ENCODE data around the gene BEND7.

BEND7 gene

DNA sequence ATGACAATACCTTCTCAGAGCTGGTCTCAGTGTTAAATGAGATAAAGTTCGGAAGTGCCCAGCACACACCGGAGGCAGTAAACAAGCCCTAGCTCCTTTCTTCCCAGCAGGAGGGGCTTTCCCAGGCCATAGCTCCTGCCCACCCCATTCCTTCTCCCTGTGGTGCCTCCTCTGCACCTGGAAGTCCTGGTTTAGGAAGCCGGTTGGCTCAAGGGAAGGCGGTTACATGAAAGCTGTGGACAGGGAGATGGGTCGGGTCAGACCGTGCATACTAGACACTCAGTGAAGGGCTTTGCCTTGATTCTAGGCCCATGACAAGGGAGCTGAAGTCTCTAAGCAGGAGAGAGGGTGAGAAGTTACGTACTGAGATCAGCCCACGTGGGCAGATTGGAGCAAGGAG lies 8.6 kb downstream of the BEND7 start:
- DNase-seq: no peak

DNA sequence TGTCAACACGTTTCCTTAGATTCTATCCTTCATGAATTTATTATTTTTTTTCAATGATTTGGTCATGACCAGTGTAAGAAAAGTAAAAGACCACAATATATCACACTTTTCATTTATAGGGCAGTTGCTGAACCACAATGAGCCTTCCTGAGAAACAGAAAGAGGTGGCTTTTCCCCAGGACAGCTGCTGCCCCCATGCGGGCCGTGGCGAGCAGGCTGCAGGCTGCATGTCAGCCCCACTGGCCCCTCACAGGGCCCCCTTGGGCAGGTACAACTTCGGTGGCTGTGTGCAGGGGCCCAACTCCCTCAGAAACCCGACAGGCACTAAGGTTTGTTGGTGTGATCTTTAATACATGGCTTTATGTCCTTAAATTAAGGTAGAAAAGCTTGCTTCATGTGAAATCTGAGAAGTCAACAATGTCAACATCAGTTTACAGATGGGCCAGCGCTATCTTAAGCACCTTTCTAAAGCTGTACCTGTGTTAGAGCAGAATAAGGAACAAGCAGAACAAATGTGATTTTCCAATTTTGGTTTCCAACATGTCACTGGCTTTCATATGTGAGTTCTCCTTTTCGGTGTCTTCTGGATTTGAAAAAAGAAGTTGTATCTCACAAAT lies 10.6 kb downstream of the BEND7 start:
- DNase-seq: no peak

DNA sequence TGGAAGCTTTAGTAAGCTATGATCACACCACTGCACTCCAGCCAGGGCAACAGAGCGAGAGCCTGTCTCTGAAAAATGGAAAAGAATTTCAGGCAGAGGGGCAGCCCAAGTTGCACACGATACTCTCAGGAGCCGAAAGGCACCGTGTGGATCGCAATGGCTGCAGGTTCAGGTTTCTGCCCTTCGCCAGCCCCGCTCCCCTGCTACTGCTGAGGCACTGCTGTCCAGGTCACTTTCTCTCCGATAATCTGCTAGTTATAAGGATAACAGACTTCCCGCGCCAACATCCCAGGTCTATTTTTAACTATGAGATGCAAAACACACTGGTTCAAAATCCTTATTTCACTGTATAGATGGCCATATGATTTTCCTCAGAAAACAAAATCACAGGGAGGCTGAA lies 11.1 kb downstream of the BEND7 start:
- no peak for DNase-seq

DNA sequence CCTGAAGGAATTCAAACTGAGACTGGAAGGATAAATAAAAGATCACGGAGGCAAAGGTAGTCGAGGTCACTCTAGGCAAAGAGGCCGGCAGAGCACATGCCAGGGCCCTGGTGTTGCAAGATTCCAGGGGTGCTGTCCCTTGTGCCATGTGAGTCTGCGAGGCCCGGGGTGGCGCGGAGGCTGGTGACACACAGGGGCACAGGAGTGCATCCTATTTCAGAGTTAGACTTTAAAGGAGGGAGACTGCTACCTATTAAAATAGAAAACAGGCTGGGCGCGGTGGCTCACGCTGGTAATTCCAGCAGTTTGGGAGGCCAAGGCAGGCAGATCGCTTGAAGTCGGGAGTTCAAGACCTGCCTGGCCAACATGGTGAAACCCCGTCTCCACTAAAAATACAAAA lies 12.6 kb downstream of the BEND7 start:
- DNase-seq: no peak

DNA sequence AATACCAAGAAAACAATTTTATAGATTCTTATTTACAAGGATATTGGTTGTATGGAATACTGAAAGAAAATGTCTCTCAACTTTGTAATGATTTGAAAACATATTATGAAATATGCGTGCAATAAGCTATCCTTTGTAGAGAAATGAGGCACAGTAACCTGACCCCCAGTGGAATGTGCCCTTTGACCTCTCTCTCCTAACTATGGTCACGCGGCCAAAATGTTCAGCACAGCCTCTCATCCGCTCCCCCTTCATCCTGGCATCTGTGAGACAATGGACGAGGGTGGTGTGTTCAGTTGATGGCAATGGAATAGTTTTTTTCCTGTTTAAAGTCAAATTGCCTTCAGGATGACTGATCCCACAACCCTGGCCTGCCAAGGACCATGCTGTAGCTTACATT lies 13.3 kb downstream of the BEND7 start:
- no peak for DNase-seq

DNA sequence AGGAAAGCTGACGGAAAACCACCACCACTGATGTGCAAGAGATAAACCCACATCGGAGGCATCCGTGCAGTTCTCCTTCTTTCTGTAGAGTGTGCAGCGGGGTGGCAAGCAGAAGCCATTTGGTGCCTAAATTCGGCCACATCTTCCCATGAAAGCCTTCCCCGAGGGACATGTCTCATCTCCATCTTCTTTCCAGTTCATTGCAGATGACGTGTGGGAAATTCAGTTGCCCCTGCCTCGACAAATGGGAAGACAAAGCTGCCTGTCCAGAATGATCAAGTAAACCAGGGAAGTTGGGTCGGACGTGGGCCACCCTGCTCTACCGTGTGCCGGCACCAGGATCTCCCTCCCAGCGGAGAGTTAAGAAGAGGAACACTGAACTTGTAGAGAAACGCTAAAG lies 14.5 kb downstream of the BEND7 start:
- no peak for DNase-seq

DNA sequence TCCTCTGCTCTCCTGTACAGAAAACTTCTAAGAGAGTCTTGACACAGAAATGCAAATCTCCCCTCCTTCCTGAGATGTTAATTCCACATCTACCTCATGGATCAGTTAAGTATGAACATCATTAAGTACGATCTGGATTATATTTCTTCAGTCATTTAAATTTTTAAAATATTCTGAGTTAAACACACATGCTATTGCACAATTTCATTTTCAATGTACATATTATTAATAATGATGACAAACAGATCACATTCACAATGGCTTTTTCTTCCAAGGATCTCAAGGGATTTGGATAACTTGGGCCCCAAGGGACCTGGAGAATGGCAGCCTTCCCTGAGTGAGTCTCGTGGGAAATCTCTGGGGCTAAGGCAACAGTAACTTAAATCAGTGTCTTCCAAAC lies 16.2 kb downstream of the BEND7 start:
- no peak for DNase-seq

DNA sequence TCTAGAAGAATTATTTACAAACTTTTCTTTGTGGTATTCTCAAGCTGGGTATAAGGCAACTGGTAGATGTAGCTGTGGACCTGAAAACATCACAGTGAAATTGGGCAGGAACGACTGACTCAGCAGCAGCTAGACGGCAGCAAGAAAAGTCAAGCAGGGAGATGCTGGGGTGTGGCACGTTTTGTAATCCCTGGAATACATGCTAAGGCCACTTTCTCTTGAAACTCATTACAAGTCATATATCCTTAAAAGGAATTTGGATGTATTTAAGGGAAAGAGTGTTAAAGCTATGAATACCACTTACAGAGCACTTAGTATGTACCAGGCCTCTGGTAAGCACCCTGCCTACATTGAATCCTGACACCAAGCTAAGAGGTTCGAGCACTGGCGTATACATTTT lies 17.4 kb downstream of the BEND7 start:
- no peak for DNase-seq

DNA sequence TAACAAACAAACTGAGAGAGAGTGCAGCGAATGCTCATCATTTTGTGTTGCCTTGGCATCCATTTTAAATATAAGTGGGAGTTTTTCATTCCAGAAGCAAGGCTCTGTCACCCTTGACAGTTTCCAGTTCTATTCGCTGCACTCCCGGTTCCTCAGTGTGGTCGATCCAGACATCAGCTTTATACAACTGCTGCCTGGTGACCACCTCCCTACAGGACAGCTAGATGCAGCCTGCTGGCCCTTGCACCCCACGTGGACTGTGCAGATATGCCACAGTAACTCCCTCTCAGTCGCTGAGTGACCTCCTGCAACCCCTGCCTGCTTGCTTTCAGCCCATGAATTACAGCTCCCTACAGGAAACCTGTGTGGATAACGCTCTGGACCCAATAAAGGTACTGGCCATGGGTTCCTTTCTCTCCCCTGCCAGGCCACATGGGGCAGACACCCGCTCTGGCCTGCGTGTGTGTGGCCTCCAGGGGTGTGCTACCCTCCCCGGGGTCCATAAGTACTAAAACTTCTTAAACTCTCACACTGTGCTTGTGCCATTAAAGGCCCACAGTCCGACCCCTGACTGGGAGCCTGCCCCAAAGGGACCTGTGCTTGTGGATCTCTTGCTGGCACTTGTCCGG lies 23.6 kb downstream of the BEND7 start:
- DNase-seq: no peak

DNA sequence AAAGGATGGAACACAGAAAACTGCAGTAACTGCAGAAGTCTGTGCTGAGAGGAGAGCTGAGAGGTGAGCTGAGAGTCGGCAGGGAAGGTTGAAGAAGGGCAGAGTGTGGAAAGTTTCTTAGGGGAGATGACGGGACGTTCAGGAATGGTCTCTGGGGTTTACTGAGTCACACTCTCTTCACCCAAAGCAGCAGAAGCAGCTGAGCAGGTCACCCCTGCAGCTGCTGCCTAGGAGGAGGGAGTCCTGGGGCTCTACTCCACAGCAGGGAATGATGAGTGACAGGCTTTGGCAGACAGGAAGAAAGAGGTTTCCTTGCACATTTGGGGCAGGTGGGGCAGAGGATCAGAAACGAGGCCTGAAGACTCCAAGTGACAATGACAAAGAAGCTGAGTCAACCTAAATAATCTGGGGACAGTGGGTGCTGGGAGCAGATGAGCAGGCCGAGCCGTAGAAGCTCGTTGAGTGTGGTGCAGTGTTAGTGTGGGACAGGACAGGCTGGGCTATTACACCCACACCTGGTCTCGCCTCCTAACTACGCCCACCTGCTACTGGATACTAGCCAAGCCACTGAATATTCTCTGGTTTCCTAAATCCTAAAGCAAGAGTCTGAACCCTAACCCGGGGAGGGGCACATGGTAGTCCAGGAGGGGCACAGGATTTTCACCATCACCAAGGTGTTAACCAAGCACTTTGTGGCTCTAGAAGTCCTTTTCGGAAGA lies 24.9 kb downstream of the BEND7 start:
- DNase-seq: no peak

DNA sequence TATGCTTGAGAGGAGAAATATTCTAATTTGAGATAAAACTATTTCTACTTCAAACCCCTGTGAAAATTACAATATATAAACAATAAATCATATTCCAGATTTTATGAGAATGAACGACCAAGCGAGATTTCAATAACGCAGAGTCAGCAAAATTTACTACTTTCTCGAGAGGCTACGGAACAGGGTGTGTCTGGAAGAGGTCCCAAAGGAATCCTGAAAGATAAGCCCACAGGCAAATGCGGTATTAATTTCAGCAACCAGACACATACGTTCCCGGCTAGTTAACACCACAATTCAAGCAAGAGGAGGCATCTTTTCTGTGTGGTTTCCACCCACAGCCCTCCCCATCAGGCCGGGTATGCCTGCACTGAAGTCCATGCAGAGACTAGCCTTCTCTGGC lies 26.4 kb downstream of the BEND7 start:
- DNase-seq: no peak

DNA sequence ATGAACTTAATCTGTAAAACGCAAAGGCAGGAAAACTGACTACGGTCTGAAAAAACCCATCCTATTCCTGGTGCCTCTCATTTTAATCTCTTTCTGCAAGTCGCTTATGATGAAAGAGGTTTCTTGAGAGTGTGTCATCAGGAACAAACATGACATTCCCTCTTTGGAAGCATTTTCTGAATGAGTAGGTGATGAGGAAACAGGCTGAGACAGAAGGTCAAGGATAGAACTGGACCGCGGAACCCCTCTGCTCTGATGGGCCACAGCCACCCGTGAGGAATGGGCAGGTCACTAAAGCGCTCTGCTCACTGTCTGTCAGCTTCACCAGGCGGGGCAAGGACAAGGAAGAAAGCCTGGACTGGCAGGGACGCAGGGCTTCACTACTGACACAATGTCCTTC lies 28.6 kb downstream of the BEND7 start:
- no peak for DNase-seq

DNA sequence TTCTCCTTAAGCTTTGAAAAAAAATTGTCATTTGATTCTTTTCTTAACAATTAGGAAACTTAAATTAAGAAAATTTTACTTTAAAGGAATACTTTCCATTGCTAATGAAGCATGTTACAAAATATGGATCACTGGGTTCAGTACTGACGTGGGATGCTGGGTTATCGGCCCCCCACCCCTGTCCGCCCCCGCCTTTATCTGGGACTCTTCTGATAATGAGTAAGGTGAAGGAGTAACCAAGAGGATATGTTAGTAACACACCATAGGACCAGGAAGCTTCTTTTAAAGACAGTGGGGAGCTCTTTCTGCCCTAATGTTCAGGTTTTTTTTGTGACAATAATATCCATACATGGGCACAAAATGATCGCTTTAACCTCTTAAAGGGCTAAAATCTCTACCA lies 29.7 kb downstream of the BEND7 start:
- no peak for DNase-seq

DNA sequence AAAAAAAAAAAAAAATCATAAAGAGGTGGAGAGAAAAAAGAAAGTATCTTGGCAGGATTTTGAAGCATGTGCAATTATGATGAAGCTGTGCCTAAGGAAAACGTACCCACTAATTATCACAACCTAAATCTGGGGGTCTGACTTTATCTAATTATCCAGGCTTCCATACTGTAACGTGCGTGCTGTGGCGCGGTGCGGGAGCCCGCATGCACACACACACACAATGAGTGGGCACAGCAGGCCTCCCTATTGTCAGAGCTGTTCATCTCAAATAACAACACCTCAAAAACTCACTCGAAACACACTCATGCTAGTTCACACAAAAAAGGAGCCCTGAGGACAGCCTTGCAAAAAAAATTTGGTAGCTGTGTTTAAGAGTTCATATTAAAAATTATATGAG lies 31.9 kb downstream of the BEND7 start:
- DNase-seq: no peak

DNA sequence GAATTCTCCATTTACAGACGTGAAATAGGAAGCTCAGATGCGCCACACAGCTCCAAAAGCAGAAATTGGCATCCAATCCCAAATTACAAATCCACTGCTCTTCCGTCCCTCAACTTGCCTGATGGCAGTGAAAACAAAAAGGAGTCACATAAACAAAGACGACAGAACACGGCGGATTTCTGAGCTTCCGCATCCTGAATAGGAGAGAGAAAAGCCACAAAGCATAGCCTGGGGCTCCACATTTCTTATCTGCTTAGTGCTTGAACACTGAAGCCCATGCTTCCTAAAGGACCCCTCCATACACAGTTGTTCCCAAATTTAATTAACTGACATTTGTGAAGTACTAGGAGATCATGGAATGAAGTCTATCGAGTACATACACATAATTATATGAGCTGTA lies 32.6 kb downstream of the BEND7 start:
- DNase-seq: no peak

DNA sequence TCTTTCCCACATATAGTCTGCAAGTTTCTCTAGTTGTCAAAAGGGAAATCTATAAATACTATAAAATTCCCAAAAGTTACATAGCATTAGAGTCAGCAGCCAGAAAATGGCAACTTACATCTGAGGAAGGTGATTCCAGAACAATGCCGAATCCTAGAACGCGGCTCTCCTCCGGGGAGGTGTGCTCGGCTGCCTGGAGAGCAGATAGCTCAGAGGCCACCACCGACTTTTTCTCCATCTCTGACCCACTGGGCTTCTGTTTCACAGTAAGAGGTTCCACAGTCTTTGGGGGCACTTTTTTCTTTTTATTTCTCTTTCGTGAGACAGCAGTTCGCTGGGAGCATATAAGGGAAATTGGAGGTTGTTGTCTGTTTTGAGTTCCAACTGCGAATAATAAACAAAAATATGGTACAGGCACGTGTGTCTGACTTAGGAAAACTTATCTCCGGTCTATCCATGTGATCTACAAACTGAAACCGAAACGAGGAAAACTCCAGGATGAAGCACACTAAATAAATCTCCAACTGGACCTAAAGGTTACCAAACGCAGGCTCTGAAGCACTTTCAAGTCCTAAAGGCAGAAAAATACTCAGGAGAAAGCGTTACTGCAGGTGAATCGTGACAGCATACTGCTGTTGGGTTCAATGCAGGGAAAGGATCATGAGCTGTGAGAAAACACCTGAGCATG lies 36.2 kb downstream of the BEND7 start:
- DNase-seq: no peak

DNA sequence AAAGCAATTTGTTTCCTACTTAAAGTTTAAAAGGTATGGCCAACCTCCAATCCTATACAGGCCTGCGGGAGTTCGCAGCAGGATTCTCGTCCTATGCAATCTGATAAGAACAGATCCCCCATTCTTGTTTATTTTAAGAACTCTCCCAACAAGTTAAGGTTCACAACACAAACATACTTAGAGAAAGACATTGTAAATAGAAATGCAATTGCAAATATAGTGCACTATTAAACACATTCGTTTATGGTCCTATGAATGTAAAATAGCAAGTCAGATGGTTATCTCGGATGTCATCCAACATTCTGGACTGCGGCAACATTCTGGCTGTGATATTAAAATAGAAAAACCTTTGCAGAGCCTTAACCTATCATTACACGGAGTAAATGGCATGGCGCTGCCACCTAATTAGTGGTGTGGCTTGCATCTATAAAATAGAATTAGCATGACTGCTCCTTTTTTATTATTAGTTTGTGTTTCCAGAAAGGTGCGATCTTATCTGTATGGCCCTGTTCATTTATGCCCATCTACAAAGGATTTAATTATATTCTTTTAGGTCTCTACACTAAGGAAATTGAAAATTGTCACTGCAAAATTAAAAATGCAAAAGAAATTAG lies 37.0 kb downstream of the BEND7 start:
- no peak for DNase-seq

DNA sequence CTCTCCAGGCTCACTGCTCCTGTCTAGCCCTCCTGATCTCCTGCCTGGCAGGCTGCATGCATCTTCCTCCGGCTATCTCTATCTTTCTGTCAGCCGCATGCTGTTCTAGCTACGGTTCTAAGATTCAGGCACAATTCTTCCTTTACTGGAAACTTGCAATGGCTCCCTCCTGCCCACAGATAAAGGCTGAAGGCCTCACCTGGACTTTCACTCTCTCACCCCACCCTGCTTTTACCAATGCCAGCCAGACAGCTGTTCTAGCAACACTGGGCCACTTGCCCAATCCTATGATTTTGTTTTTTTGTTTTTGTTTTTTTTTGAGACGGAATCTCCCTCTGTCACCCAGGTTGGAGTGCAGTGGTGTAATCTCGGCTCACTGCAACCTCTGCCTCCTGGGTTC lies 38.3 kb downstream of the BEND7 start:
- no peak for DNase-seq

DNA sequence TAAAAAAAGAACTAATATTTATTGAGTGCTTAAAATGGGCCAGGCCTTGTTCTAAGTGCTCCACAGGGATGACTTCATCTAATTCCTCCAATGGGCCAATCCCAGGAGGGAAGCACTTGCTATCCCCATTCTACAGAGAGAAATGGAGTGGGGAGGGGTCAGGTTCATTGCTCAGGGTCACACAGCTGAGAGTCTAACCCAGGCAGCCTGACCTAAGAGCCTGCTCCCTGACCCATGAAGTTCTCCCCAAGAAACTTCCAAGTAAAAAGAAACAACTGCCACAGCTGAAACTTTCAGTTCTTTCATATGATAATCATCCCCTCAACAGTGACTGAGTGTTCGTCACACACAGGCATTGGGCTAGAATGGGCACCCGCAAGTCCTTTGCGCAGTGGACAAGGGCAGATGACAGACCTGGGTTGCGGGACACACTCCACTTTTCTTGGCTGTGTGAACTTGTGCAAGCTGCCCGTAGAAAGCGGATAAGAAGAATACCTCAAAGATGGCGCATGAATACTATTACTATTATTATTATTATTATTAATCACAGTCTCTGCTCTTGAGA lies 39.7 kb downstream of the BEND7 start:
- DNase-seq: no peak

DNA sequence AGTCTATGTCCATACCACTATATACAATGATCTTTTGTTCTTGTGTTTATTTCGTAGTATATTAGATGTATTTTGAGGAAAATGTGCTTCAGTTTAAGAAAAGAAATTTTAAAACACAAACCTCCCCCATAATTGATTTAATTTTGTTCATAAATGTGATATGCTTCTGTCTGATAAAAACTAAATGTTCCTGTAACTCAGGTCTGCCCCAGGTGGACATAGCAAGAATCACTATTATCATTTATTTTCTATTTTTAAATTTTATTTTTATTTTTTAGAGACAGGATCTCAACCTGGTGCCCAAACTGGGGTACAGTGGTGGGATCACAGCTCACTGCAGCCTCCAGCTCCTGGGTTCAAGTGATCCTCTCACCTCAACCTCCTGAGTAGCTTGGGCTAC lies 43.2 kb downstream of the BEND7 start:
- DNase-seq: no peak

DNA sequence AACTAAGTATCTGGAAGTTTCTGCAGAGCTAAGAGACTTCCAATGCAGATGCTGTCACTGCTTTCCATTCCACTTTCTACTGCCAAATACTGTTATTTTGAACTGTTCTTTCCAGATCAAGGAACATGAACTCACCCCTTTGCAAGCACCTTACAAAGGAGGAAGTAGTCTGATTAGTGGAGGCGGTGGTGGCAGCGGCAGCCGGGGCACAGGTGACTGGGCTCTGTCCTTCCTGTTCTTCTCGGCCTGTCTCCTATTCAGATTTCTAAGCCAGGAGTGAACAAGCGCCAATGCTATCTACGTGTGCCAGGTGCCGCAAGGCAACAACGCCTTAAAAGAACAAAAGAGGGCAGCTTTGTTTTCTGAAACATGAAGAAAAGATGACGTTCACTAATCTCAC lies 44.9 kb downstream of the BEND7 start:
- DNase-seq: no peak

DNA sequence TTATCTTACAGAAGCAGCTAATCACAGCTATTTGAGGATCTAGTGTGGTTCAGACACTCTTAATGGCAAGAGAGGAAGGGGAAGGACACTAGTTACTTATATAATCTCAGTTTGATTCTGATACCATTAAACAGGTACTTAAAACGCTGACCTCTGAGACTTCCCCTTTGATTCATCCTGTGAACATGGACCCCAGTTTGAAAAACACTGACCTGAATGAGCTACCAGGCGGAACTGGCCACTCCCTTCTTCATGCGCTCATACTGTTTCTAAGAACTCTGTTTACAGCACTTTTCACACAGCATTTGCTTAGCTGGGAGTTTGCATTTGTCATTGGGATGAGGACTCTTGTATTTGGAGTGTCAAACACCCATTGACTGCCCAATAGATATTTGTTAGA lies 45.7 kb downstream of the BEND7 start:
- DNase-seq: no peak

DNA sequence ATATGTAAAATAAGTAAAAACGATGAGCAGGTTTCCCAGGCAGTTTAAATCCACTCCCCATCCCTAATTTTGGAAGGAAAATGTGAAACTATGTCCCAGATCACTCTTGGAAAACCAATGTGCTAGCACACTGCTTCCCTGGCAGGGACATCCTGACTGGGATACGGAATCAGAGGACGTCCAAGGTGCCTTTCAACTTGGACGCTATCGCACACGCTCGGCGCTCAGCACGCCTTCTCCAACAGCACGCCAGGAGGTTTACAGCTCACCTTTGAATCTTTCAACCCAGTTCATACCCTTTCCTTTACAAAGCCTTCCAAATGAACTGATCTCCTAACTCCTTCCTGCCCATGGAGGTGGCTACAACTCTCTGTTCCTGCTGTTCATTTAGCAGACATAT lies 47.1 kb downstream of the BEND7 start:
- no peak for DNase-seq

Data from amniotic stem cell (primary cell).